ENCODE results near the gene C15orf39. TPM values are rescaled to one million over a fixed set of nuclear protein-coding genes. Genes with fewer than 3 reads are reported as not detected.
"Not testable (repeated sequence)": the region's sequence is repeated elsewhere in the genome, so short reads cannot be mapped to it uniquely, and the experiment has no call there.

C15orf39 gene
- total and polyA plus RNA-seq, 2 experiments from 2014 or later, result 5.1 to 12.5 TPM

DNA sequence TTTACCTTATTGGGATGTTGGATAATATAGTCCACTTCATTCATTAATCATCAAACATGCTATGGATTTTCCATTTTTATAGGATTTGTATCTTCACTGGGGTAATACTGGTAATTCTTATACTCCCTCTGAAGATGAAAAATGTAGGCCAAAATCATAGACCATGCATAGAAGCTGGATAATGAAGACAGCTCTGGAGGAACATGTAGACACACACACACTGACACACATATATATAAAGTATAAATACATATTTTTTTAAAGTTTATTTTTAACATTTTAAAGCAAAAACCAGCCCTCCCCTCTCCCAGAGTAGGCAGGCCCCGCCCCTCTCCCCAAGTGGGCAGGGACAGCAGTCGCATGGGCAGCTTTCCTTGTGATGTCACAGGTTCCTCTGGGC, 56.4 kb downstream of the C15orf39 start, which contains the start of gene GOLGA6C:
Gene GOLGA6C (plus strand): TSS at position 301 of the 400 bp plus-strand sequence. CDS start 265 bp downstream, outside the sequence.
- H2AFZ ChIP-seq; H3K27ac ChIP-seq; H4K20me1 ChIP-seq (ENCODE audit: insufficient read depth); H3K79me2 ChIP-seq (ENCODE audit: insufficient read depth); in situ Hi-C loops (cut with MboI); H3K4me1 ChIP-seq (ENCODE audit: insufficient read depth); H3K9ac ChIP-seq; DNase-seq; H3K36me3 ChIP-seq (ENCODE audit: low read depth); H3K9me3 ChIP-seq (ENCODE audit: low read depth); H3K27me3 ChIP-seq (replicated peaks; ENCODE audit: insufficient read depth); H3K4me2 ChIP-seq (ENCODE audit: unreplicated experiment); H3K9me2 ChIP-seq (ENCODE audit: insufficient read depth); H3F3A ChIP-seq (ENCODE audit: insufficient read depth); H3K4me3 ChIP-seq: not testable (repeated sequence)
- no CpG with 5 or more reads among the region's 2 CpGs for WGBS, 2 experiments (ENCODE audit: low coverage in 1 of 2, low lambda C conversion rate in 2 of 2, missing lambda C conversion rate in 2 of 2)

DNA sequence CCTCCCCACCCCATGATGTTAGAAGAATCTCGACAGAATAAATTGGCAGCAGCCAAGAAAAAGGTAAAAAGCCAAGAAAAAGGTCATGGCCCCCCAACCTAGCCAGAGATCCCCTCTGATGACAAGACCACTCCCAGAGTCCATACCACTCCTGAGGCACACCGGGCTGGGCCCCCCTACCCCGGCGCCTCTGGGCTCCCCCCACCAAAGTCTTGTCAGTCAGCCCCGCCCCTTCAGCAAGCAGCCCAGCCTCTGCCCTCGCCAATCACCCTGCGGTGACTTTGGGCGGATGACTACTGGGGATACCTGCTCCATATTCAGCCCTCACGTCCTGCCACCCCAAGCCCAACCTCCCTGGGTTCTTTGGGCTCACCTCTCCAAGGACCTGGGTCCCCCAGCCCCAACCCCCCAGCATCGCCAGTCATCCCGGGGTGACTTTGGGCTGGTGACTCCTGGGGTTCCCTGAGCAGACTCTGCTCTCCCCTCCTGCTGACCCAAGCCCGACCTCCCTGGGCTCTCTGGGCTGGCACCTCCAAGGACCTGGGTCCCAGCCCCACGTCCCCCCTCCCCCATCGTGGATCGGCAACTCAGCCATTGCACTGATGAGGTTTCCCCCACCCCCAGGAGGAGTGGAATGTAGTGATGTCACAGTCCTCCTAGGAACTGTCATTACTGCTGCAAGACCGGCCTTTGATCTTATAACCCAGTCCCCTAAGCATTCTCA, 57.1 kb downstream of the C15orf39 start:
- H3K27me3 ChIP-seq (replicated peaks; ENCODE audit: insufficient read depth); H3K4me2 ChIP-seq (ENCODE audit: unreplicated experiment); H3K4me3 ChIP-seq; H3K9me3 ChIP-seq (ENCODE audit: low read depth); in situ Hi-C loops (cut with MboI); H3K27ac ChIP-seq; H3K4me1 ChIP-seq (ENCODE audit: insufficient read depth); H3K79me2 ChIP-seq (ENCODE audit: insufficient read depth); H4K20me1 ChIP-seq (ENCODE audit: insufficient read depth); H3F3A ChIP-seq (ENCODE audit: insufficient read depth); H2AFZ ChIP-seq; H3K9ac ChIP-seq; DNase-seq; H3K36me3 ChIP-seq (ENCODE audit: low read depth); H3K9me2 ChIP-seq (ENCODE audit: insufficient read depth): not testable (repeated sequence)
- WGBS, 2 experiments (ENCODE audit: low coverage in 1 of 2, low lambda C conversion rate in 2 of 2, missing lambda C conversion rate in 2 of 2), result 27 to 73% methylated on average over 3 to 14 of the region's 16 CpGs

DNA sequence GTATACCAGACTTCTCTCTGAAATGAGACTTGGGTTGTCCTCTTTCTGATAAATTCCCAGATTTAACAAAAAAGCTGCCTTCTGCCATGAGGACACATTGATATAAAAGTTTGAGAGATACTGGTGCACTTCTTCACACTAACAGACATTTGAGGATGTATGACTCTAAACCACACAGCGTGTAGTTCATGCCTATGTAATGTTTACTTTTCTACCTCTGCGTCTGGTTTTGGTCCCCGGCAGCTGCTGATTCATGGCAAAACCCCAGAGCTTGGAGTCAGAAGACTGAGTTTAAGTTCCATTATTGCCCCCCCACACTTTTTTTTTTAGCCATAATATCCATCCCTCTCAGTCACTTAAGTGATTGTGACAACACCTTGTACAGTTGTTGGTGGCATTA, 58.2 kb downstream of the C15orf39 start:
- H3K4me1 ChIP-seq (ENCODE audit: insufficient read depth); H3K9ac ChIP-seq; H3K9me3 ChIP-seq (ENCODE audit: low read depth); H3K36me3 ChIP-seq (ENCODE audit: low read depth); H3K27ac ChIP-seq; H3K27me3 ChIP-seq (replicated peaks; ENCODE audit: insufficient read depth); H3K4me3 ChIP-seq; H3K79me2 ChIP-seq (ENCODE audit: insufficient read depth); H2AFZ ChIP-seq; DNase-seq; in situ Hi-C loops (cut with MboI); H4K20me1 ChIP-seq (ENCODE audit: insufficient read depth); H3F3A ChIP-seq (ENCODE audit: insufficient read depth); H3K4me2 ChIP-seq (ENCODE audit: unreplicated experiment); H3K9me2 ChIP-seq (ENCODE audit: insufficient read depth): not testable (repeated sequence)
- no CpG with 5 or more reads among the region's 3 CpGs for WGBS, 2 experiments (ENCODE audit: low coverage in 1 of 2, low lambda C conversion rate in 2 of 2, missing lambda C conversion rate in 2 of 2)

Small RNAs within 50 kb of the gene (small RNA-seq; reads per million reads assigned to genes)
- not detected for gene AC068338.1 (ENCODE audit: low read depth, low replicate concordance)

Other genes with a start within 250 kb of the C15orf39 start
- gene RPP25, start 245.1 kb upstream of the C15orf39 start, total RNA-seq (2014; rRNA removed; shearing (Covaris generic)), result 4.0 and 4.5 TPM in 2 replicates
- gene RPP25, start 245.1 kb upstream of the C15orf39 start, polyA plus RNA-seq (2016; fragmentation: Nextera tagmentation; extraction: Ambion mirVana), result 3.4 and 3.6 TPM in 2 replicates
- gene SCAMP5, start 206.3 kb upstream of the C15orf39 start, total RNA-seq (2014; rRNA removed; shearing (Covaris generic)), result 1.0 and 4.0 TPM in 2 replicates
- gene SCAMP5, start 206.3 kb upstream of the C15orf39 start, polyA plus RNA-seq (2016; fragmentation: Nextera tagmentation; extraction: Ambion mirVana), result 0.23 TPM in 1 of 2 replicates, not detected in the other
- gene PPCDC, start 178.3 kb upstream of the C15orf39 start, total RNA-seq (2014; rRNA removed; shearing (Covaris generic)), result 11.3 and 20.0 TPM in 2 replicates
- 9.0 and 11.0 TPM in 2 replicates for gene PPCDC, start 178.3 kb upstream of the C15orf39 start, polyA plus RNA-seq (2016; fragmentation: Nextera tagmentation; extraction: Ambion mirVana)
- not detected in 2 replicates for gene GOLGA6C, start 56.5 kb downstream of the C15orf39 start, total RNA-seq (2014; rRNA removed; shearing (Covaris generic))
- not detected in 2 replicates for gene GOLGA6C, start 56.5 kb downstream of the C15orf39 start, polyA plus RNA-seq (2016; fragmentation: Nextera tagmentation; extraction: Ambion mirVana)
- gene GOLGA6D, start 81.0 kb downstream of the C15orf39 start, total RNA-seq (2014; rRNA removed; shearing (Covaris generic)), result not detected in 2 replicates
- gene GOLGA6D, start 81.0 kb downstream of the C15orf39 start, polyA plus RNA-seq (2016; fragmentation: Nextera tagmentation; extraction: Ambion mirVana), result not detected in 2 replicates
- 82.0 and 96.5 TPM in 2 replicates for gene COMMD4, start 134.2 kb downstream of the C15orf39 start, total RNA-seq (2014; rRNA removed; shearing (Covaris generic))
- gene COMMD4, start 134.2 kb downstream of the C15orf39 start, polyA plus RNA-seq (2016; fragmentation: Nextera tagmentation; extraction: Ambion mirVana), result 80.9 and 82.5 TPM in 2 replicates
- 2.9 and 15.9 TPM in 2 replicates for gene NEIL1, start 145.2 kb downstream of the C15orf39 start, total RNA-seq (2014; rRNA removed; shearing (Covaris generic))
- gene NEIL1, start 145.2 kb downstream of the C15orf39 start, polyA plus RNA-seq (2016; fragmentation: Nextera tagmentation; extraction: Ambion mirVana), result 2.6 and 3.9 TPM in 2 replicates
- 110 and 141 TPM in 2 replicates for gene MAN2C1, start 166.7 kb downstream of the C15orf39 start, total RNA-seq (2014; rRNA removed; shearing (Covaris generic))
- gene MAN2C1, start 166.7 kb downstream of the C15orf39 start, polyA plus RNA-seq (2016; fragmentation: Nextera tagmentation; extraction: Ambion mirVana), result 47.6 and 53.0 TPM in 2 replicates
- gene SIN3A, start 249.8 kb downstream of the C15orf39 start, total RNA-seq (2014; rRNA removed; shearing (Covaris generic)), result 27.7 and 34.8 TPM in 2 replicates
- gene SIN3A, start 249.8 kb downstream of the C15orf39 start, polyA plus RNA-seq (2016; fragmentation: Nextera tagmentation; extraction: Ambion mirVana), result 11.7 and 13.9 TPM in 2 replicates

All from GM23248 (cell line).